Parathyroid adenoma (tissue), 2 donors: Measurements from ENCODE around the gene GORASP2.
A peak's percentile ranks its signal among the peaks of the same experiment; 100 is the strongest.

Experiments used
- H2AFZ ChIP-seq: fragments of 300-600 bp; sonication (generic); one replicate; pipeline ENCODE4 v1.7.0; 2017; ENCODE audit warnings: antibody characterized with exemption, mild to moderate bottlenecking
- H3K27ac ChIP-seq: fragments of 300-600 bp; sonication (generic); one replicate; pipeline ENCODE4 v1.7.0; 2017
- H3K27me3 ChIP-seq: fragments of 300-600 bp; sonication (generic); one replicate; pipeline ENCODE4 v1.7.0; 2017; ENCODE audit warnings: low read length; ENCODE audit not compliant: control insufficient read depth, insufficient read depth
- H3K36me3 ChIP-seq: fragments of 300-600 bp; sonication (generic); one replicate; pipeline ENCODE4 v1.7.0; 2017; ENCODE audit warnings: low read length; ENCODE audit not compliant: control insufficient read depth, insufficient read depth
- H3K4me1 ChIP-seq: fragments of 300-600 bp; sonication (generic); one replicate; pipeline ENCODE4 v1.7.0; 2017; ENCODE audit warnings: control low read depth
- H3K4me2 ChIP-seq: fragments of 300-600 bp; sonication (generic); one replicate; pipeline ENCODE4 v1.7.0; 2017; ENCODE audit warnings: low read length
- H3K4me3 ChIP-seq: fragments of 300-600 bp; sonication (generic); one replicate; pipeline ENCODE4 v1.7.0; 2017; ENCODE audit warnings: low read depth, low read length
- H3K79me2 ChIP-seq: fragments of 300-600 bp; sonication (generic); one replicate; pipeline ENCODE4 v1.7.0; 2017; ENCODE audit warnings: control low read depth
- H3K9ac ChIP-seq: fragments of 300-600 bp; sonication (generic); one replicate; pipeline ENCODE4 v1.7.0; 2017; ENCODE audit warnings: mild to moderate bottlenecking
- H3K9me3 ChIP-seq: fragments of 300-600 bp; sonication (generic); one replicate; pipeline ENCODE4 v1.7.0; 2017; ENCODE audit warnings: low read length; ENCODE audit not compliant: control insufficient read depth
- TF ChIP-seq, protein P1 (sequence below): fragments of 300-600 bp; sonication (generic); IDR thresholded peaks from one replicate; pipeline ENCODE4 v1.7.0; 2017; ENCODE audit warnings: antibody characterized with exemption, mild to moderate bottlenecking
- donor health status: primary hyperparathyroidism.

Gene GORASP2

DNA sequence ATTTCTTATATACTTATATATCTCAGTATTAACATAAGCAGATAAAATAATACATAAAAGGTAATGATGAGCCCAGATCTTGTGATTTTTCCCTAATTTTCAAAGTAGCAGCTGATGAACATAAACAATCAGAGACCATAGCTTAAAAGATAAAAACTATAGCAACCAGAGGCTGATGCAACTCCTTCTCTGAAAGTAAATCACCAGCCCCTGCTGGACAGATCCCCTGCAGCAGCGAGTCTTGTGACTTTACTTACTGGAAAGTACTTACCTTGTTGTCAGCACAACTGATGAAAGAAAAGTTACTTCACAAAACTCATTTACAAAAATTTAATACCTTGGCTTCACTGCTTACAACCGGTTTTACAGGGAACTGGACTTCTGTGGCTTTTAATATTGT lies 67.3 kb downstream of the GORASP2 start:
- H3K4me1 ChIP-seq: peaks cover 9% of the 10 kb centered on the region
- no peaks in the 10 kb centered on the region for H3K9me3 ChIP-seq
- H3K9ac ChIP-seq: no peak overlapping the region
- no peaks in the 10 kb centered on the region for H3K27me3 ChIP-seq
- no peak overlapping the region for H3K27ac ChIP-seq
- H3K4me2 ChIP-seq: peak overlapping the region; percentile 3
- no peaks in the 10 kb centered on the region for H3K79me2 ChIP-seq
- H3K4me3 ChIP-seq: no peak overlapping the region
- H2AFZ ChIP-seq: no peak overlapping the region
- TF ChIP-seq, protein P1, sequence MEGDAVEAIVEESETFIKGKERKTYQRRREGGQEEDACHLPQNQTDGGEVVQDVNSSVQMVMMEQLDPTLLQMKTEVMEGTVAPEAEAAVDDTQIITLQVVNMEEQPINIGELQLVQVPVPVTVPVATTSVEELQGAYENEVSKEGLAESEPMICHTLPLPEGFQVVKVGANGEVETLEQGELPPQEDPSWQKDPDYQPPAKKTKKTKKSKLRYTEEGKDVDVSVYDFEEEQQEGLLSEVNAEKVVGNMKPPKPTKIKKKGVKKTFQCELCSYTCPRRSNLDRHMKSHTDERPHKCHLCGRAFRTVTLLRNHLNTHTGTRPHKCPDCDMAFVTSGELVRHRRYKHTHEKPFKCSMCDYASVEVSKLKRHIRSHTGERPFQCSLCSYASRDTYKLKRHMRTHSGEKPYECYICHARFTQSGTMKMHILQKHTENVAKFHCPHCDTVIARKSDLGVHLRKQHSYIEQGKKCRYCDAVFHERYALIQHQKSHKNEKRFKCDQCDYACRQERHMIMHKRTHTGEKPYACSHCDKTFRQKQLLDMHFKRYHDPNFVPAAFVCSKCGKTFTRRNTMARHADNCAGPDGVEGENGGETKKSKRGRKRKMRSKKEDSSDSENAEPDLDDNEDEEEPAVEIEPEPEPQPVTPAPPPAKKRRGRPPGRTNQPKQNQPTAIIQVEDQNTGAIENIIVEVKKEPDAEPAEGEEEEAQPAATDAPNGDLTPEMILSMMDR: no peak
- H3K36me3 ChIP-seq: no peaks in the 10 kb centered on the region

DNA sequence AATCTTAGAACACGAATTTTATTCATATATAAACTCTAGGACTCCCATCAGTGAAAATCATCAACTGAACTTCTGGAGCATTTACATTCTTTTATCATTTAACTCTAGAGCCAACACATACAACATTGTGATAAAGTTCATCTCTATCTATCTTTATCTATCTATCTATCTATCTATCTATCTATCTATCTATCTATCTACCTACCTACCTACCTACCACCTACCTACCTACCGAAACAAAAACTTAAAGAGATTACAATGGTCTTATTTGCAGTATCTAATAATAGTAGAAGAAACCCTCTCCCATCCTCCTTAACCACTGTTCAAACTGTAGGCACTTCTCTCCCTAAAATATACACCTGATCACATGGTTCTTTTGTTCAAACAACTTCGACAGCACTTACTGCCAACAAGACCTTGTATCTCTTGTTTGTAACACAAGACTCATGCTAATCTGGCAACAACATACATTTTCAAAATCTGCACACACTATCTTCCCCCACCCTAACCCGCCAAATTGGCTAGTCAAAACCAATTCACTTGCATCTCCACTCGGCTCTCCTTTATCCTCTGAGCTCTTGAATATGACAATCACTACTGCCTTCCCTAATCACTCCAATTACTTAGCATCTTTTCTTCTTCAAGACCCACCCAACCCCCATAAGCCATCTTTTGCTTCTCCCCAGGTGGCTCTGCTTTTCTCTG lies 69.0 kb downstream of the GORASP2 start:
- Histone ChIP-seq H3K4me1 (peaks cover 9% of the 10 kb centered on the region), H2AFZ (no peak overlapping the region), H3K4me2 (no peak overlapping the region), H3K4me3 (no peak overlapping the region), H3K27me3 (no peaks in the 10 kb centered on the region), H3K27ac (no peak overlapping the region), H3K9ac (no peak overlapping the region), H3K79me2 (no peaks in the 10 kb centered on the region), H3K36me3 (no peaks in the 10 kb centered on the region), H3K9me3 (no peaks in the 10 kb centered on the region)
- TF ChIP-seq, protein P1: no peak

DNA sequence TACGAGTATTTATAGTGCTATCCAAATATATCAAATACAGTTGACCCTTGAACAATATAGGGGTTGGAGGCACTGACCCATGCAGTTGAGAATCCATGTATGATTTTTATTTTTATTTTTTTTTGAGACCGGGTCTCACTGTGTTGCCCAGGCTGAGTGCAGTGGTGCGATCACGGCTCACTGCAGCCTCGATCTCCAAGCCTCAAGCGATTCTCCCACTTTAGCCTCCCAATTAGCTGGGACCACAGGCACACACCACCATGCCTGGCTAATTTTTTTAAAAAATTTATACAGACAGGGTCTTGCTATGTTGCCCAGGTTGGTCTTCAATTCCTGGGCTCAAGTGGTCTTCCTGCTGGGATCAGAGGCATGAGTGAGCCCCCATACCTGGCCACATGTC lies 70.6 kb downstream of the GORASP2 start:
- TF ChIP-seq, protein P1: no peak
- Histone ChIP-seq H3K4me1 (peaks cover 7% of the 10 kb centered on the region), H3K36me3 (no peaks in the 10 kb centered on the region), H3K9ac (no peak overlapping the region), H3K79me2 (no peaks in the 10 kb centered on the region), H3K4me3 (no peak overlapping the region), H2AFZ (no peak overlapping the region), H3K4me2 (no peak overlapping the region), H3K27me3 (no peaks in the 10 kb centered on the region), H3K27ac (no peak overlapping the region), H3K9me3 (no peaks in the 10 kb centered on the region)

DNA sequence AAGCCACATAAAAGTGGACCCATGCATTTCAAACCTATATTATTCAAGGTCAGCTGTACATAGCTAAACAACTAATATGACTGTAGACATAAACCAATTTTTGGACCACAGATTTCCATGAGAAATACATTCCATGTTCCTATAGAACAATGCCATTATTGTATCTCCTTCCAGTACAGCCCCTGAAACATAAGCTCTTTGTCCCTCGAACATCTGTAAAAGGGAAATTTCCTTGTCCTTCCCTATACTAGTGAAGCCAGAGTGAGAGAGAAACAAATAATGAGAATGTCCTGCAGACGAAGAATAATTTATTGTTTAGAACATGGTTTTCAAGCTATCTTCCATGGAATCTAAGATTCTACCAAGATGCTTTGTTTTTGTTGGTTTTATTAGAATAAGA lies 75.3 kb downstream of the GORASP2 start:
- Histone ChIP-seq H3K9me3 (no peaks in the 10 kb centered on the region), H3K27ac (no peak overlapping the region), H3K4me3 (no peak overlapping the region), H3K4me1 (no peaks in the 10 kb centered on the region), H3K79me2 (no peaks in the 10 kb centered on the region), H3K36me3 (no peaks in the 10 kb centered on the region), H3K9ac (no peak overlapping the region), H3K27me3 (no peaks in the 10 kb centered on the region), H2AFZ (no peak overlapping the region), H3K4me2 (no peak overlapping the region)
- TF ChIP-seq, protein P1: no peak

DNA sequence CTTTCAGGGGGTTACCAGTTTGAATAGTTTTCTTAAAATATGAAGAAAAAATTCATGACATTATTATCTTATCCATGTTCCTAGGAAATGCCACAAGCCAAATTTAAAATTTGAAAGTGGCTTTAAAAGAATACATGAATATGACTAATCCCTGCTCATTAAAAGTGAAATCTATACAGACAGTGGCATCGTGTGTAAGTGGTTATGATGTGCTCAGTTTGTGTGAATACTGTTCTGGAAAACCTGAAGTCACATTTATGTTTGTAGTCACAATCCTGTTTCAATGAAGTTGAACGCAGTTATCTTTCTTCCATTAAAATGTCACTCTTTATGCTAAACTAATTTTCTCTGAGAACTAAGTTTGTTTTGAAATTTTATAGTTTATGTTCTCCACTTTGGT lies 75.8 kb downstream of the GORASP2 start:
- Histone ChIP-seq H3K27ac (no peak overlapping the region), H3K79me2 (no peaks in the 10 kb centered on the region), H3K4me3 (no peak overlapping the region), H3K4me1 (no peaks in the 10 kb centered on the region), H3K27me3 (no peaks in the 10 kb centered on the region), H3K36me3 (no peaks in the 10 kb centered on the region), H2AFZ (no peak overlapping the region), H3K9ac (no peak overlapping the region), H3K4me2 (no peak overlapping the region), H3K9me3 (no peaks in the 10 kb centered on the region)
- TF ChIP-seq, protein P1: no peak
